NCI-H524 treated with DMSO at 0.1 percent for 48 hours (cell line): ENCODE data around the gene TOMM20.
A peak's percentile ranks its signal among the peaks of the same experiment; 100 is the strongest.
"Not testable (repeated sequence)": the region's sequence is repeated elsewhere in the genome, so short reads cannot be mapped to it uniquely, and the experiment has no call there.

Experiments
- DNase-seq: peaks from one replicate; lab custom pipeline; 2025; lab: John Stamatoyannopoulos, UW

TOMM20 gene

DNA sequence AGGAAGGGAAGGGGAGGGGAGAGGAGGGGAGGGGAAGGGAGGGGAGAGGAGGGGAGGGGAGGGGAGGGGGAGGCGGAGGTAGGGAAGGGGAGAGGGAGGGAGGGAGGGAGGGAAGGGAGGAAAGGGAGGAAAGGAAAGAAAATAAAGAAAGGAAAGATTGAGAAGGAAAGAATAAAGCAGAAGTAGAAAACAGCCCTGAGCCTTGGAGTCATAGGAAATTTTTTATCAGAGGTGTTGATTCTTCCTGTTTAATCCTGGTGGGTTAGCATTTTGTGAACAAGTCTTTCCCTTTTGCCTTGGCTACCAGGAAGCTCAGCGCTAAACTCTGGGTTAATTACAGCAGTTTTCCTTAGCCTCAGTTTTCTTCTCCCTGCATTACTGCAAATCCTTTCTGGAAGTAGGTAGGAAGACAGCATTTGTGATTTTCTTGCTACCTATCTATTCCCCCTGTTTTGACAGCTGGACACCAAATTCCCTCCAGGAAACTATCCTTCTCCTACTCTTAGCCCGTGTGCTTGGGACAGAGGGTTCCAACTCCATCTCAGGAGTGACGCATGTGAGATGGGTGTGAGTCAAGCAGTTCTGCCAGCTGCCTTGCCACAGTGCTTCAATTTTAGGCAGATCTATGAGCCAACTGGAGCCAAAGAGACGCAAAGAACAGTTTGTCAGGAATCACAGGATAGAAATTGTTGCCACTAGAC, 26.9 kb downstream of the TOMM20 start:
- DNase-seq, result no peak

DNA sequence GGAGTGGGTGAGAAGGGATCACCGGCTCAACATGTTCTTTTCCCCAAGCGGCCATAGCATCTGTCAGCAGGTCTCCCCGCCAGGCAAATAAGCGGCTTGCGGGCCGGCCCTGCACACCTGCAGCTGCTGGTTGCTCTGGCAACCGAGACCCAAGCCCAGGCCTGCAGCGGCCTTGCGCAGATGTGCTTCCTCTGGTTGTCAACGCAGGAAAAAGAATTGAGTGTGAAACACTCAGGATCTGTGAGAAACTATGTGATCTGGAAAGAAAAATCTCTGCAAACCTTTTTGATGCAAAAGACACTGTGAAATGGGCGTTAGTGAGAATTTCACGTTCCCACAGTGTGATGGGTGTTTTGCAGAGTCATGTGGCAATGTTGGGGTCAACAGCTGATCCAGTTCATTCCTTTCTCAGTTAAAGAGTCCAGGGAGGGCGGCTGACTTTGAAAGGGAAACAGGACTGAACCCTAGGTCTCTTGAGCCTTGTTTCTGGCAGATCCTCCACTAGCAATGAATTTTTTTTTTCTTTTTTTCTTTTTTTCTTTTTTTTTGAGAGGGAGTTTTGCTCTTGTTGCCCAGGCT, 28.4 kb downstream of the TOMM20 start:
- no peak for DNase-seq

DNA sequence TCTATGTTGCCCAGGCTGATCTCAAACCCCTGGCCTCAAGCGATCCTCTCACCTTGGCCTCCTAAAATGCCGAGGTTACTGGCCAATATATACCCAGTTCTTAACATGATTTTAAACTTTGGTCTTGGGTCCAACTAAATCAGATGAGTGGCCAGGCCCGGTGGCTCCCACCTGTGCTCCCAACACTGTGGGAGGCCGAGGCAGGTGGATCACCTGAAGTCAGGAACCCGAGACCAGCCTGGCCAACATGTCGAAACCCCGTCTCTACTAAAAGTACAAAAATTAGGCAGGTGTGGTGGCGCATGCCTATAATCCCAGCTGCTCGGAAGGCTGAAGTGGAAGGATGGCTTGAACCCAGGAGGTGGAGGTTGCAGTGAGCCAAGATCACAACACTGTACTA, 29.6 kb downstream of the TOMM20 start:
- DNase-seq, result no peak

DNA sequence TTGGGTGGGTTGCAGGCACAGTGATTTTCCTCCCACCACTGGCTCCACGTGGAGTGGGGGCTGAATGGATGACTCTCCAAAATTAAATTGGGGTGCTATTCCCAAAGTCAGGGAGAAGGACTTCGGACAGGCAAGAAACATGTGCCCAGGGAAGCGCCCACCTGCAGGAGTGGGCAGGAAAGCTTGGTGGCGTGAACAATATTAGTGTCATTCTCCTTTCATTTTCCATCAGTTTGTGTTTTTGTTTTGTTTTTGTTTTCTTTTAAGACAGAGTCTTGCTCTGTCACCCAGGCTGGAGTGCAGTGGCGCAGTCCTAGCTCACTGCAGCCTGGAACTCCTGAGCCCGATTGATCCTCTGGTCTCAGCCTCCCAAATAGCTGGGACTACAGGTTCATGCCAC, 30.1 kb downstream of the TOMM20 start:
- DNase-seq, result no peak

DNA sequence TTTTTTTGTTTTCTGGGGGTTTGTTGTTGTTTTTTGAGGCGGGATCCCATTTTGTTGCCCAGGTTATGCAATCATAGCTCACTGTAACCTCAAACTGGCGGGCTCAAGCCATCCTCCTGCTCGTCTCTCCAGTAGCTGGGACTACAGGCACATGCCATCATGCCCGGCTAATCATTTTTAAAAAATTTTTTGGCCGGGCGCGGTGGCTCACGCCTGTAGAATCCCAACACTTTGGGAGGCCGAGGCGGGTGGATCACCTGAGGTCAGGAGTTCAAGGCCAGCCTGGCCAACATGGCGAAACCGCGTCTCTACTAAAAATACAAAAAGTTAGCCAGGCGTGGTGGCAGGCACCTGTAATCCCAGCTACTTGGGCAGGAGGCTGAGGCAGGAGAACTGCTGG, 31.1 kb downstream of the TOMM20 start:
- DNase-seq, result not testable (repeated sequence)

DNA sequence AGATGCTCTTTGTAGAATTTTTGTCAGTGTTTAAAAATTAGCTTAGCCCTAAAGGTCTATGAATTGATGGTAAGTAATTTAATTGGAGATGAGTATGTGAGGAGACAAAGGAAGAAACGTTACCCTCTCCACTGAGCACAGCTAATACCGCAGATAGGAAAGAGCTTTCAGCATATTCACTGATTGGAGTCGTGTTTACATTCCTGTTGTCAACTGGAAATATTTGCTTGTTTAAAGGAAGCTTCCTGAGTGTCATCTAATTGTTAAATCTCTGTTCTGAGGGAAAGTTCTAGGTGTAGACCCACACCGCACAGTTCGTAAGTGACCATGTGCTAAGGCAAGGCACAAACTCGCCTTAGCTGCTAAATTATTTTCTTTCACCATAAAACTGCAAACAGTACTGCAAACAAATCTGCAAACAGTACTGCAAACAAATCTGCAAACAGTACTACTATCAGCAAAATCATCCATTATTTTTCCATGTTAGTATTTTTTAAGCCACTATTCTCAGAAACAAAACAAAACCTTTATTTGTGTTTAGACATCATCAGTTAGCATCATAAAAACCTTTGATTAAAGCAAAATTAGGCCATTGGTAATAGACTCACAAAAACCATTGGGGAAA, 32.6 kb downstream of the TOMM20 start:
- no peak for DNase-seq

DNA sequence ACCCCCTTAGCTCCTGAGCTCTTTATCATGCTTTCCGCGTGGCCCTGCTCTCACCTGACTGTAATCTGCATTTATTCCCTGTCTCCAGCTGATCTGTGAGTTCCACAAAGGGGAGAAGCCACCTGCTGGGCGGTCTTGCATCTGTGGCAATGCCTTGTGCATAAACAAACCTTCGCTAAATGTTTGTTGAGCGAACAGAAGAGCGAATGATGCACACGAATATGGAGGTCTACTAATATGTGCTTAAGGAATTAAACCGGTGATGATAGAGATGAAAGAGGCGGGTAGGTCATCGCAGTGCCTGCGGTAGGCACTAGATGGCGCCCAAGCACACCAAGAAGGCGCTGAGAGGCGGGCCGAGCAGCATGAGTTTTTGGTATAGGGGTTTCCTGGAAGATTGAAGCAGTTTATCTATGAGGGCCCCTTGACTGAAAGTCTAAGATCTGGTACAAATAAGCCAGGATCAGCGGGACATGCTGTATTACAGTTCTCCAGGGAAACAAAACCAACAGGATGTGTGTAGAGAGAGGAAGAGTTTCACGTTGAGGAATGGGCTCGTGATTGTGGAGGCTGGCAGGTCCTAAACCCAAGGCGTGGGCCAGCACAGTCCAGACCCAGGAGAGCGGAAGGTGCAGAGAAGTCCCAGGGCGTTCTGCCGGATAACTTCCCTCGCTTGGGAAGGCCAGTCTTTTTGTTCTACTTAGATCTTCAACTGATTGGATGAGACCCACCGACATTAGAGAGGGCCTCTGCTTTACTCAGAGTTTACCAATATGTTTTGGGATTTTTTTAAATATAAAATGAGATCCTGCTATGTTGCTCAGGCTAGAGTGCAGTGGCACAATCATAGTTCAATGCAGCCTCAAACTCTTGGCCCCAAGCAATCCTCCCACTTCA, 34.7 kb downstream of the TOMM20 start:
- DNase-seq, result peak; percentile 38

DNA sequence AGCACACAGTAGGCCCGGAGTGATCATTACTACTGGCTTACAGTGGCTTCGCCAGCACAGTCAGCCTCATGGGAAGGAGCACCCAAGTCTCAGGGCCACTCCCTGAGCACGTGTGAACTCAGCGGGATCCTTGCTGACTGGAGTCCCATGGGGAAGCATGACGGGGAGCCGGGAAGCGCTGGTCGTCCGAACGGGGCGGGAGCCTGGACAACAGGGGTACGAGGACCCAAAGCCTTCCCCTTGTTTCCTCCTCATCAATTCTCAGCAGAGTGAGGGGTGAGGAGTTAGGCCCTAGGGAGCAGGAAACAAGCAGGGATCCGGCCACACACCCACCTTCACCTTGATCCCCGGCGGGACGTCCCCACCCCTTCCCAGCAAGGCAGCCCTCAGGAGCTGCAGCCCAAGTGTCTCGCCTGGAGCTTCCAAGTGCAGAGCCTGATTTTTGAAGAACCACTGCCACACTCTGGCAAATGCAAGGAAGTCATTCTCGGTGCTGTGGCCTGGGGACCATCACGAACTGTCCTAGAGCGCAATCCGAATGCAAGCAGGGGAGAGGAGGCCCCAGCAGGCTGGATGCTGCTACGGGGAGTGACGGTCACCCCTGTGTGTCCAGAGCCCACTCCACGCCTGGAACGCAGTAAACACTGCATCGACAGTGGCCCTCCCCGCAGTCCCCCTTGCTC, 35.5 kb downstream of the TOMM20 start:
- DNase-seq, result peak; percentile 58

DNA sequence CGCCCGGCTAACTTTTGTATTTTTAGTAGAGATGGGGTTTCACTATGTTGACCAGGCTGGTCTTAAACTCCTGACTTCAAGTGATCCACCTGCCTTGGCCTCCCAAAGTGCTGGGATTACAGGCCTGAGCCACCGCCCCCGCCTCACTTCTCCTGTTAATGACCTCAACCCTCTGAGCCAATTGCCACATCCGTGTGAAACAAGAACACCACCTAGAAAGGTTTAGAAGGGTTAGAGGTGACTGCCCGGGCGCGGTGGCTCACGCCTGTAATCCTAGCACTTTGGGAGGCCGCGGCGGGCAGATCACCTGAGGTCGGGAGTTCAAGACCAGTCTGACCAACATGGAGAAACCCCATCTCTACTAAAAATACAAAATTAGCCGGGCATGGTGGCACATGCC, 36.2 kb downstream of the TOMM20 start:
- not testable (repeated sequence) for DNase-seq

DNA sequence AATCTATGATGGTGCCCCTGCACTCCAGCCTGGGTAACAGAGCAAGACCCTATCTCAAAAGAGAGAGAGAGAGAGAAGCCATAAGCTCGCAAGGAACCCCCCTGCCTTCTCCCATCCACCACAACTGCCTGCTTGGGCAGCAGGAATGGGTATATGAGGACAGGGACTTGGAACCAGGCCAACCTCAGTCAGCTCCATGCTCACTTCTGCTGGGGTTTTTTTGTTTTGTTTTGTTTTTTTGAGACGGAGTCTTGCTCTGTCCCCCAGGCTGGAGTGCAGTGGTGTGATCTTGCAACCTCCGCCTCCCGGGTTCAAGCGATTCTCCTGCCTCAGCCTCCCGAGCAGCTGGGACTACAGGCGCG, 36.6 kb downstream of the TOMM20 start:
- not testable (repeated sequence) for DNase-seq

DNA sequence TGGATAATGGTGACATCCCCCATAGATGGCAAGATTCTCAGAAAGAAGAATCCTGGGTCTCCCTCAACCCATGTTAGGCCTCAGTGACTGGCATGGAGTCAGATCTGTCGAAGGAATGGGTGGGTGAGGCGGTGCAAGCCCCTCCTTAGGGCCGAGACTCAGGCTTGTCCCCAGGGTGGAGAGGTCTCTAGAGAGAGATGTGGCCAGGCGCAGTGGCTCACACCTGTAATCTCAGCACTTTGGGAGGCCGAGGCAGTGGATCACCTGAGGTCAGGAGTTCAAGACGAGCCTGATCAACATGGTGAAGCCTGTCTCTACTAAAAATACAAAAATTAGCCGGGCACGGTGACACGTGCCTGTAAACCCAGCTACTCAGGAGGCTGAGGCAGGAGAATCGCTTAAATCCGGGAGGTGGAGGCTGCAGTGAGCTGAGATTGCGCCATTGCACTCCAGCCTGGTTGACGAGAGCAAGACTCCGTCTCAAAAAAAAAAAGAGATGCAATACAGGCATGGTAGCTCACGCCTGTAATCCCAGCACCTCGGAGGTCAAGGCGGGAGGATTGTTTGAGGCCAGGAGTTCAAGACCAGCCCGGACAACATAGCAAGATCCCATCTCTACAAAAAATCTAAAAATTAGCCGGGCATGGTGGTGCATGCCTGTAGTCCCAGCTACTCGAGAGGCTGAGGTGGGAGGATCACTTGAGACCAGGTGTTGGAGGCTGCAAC, 37.2 kb downstream of the TOMM20 start:
- DNase-seq, result not testable (repeated sequence)

DNA sequence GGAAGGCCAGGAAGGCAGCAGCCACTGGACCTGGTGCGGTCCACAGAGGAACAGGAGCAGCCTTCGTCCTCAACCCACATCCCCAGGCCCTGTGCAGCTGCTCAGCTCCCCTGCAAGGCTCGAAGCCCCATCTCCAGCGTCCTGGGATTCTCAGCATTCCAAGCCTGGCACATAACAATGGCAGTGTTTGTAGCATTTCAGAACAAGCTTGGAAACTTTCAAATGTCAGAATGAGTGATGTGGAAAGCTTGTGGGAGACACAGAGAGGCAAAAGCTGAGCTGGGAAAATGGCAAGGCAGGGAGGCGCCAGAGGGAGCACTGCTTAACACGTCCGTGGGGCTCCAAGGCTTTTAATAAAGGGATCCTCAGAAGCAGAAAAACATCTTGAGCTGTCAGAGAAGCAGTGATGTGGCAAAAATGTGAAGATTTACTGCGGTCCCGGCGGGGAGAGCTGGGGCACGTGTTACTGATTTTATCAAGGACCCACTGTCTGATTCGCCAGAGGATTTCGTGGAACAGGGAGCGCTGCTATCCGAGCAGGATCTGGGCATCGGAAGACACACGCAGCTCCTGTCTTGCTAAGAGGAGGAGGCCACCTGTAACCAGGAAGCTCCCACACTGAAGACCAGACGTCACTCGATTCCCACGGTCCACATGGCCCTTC, 38.1 kb downstream of the TOMM20 start:
- no peak for DNase-seq

DNA sequence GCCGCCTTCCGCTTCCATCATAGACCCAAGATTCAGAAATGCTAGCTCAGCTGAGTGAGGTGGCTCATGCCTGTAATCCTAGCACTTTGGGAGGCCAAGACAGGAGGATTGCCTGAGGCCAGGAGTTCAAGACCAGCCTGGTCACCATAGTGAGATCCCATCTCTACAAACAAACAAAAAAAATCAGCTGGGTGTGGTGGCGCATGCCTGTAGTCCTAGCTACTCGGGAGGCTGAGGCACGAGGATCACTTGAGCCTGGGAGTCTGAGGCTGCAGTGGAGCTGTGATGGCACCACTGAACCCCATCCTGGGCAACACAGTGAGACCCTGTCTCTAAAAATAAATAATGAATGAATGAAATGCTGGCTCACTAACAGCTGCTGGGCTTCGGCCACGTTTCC, 39.7 kb downstream of the TOMM20 start:
- DNase-seq, result no peak

DNA sequence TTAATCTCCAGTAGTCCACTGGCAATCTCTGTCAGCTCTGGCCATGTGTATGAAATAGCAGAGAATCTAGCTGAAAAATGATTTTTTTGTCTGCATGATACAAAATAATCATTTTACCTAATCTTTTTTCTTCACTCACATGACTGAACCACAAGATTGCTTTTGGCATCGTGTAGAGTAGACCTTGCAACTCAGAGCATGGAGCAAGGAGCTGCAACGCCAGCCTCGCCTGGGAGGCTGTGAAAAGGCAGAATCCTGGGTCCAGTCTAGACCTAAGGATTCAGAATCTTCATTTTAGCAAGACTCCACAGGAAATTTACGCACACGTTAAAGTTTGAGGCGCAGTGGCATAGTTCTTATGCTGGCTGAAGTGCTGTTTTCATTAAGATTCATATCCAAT, 40.2 kb downstream of the TOMM20 start:
- DNase-seq, result no peak

DNA sequence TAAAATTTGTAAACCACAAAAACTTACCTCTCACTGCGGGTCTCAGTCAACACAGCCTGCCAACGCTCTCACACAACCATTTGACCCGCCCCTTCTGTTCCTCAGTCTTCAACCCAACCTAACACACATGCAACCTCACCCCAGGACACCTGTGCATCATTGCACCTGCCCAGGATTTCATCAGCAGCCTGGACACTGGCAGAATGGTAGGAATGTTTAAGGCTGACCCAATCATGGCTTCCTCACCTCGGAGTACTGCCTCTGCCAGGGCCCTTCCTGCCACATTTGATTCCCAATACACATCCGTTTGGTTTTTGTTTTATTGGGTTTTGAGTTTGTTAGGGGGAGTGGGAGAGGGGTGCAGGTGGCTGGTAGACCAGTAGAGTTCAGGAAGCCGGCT, 40.7 kb downstream of the TOMM20 start:
- no peak for DNase-seq

DNA sequence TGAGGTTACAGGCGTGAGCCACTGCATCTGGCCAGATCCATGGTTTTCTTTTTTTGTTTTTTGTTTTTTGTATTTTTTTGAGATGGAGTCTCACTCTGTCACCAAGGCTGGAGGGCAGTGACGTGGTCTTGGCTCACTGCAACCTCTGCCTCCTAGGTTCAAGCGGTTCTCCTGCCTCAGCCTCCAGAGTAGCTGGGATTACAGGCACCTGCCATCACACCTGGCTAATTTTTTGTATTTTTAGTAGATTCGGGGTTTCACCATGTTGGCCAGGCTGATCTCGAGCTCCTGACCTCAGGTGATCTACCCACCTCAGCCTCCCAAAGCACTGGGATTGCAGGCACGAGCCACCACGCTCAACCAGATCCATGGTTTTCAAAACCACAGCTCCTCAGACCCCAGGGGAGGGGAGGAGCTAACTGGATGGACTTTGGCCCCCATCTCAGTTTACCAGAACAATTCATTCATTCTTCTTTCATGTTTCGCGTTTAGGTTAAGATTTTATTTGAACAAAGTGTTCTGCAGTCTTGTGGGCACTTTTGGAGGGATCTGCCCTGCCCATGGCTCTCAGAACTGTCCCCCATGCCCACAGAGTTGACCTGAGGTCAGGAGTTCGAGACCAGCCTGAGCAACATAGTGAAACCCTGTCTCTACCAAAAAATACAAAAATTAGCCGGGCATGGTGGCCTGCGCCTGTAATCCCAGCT, 43.1 kb downstream of the TOMM20 start:
- DNase-seq, result not testable (repeated sequence)

DNA sequence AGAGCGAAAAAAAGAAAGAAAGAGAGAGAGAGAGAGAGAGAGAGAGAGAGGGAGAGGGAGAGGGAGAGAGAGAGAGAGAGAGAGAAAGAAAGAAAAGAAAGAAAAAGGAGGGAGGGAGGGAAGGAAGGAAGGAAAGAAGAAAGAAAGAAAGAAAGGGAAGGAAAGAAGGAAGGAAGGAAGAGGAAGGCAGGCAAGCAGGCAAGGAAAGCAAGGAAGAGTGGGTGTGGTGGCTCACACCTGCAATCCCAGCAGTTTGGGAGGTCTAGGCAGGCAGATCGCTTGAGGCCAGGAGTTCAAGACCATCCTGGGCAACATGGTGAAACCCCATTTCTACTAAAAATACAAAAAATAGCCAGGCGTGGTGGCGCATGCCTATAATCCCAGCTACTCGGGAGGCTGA, 47.8 kb downstream of the TOMM20 start:
- DNase-seq, result not testable (repeated sequence)

DNA sequence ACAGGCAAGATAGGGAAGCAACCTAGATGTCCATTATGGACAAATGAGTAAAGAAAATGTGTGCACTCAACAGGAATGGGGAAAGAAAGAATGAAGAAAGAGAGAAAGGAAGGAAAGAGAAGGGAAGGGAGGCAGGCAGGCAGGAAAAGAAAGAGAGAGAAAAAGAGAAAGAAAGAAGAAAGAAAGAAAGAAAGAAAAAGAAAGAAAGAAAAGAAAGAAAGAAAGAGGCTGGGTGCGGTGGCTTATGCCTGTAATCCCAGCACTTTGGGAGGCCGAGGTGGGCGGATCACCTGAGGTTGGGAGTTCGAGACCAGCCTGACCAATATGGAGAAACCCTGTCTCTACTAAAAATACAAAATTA, 48.4 kb downstream of the TOMM20 start:
- DNase-seq, result not testable (repeated sequence)

DNA sequence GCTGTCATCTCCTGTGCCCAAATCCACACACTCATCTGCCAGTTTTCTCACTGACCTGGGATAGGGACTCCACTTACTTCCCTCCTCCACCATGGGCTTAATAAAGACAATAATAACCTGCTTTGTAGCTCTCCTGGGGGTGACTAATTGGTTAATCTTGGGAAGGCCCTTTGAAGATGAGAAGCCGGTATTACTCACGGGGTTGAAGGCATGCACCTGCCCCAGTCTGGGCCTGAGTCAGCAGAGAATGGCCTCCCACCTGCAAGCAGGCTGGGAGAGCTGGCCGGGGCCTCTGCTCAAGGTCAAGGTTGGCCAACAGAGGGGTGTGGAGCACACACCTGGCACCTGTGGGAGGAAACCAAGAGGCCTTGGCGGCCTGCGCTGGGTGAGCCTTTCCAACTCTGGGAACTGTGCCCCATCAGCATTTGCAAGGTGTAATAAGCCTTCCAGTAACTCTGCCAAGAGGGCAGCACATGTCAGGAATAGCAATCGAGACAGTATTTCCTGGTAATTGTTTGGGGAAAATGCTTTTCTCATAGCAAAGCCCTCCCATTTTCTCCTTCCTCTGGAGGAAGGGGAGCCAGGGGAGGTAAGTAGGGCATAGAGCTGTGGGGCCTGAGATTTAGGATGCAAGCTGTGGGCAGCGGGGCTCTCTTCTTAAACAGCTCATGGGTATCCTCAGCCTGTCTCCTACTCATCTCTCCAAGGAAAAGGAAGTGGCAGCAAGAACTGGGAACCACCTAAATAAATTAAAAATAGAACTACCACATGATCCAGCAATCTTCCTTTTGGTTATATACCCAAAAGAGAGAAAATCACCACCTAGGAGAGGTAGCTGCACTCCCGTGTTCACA, 49.0 kb downstream of the TOMM20 start:
- no peak for DNase-seq
